ENCODE results near the gene SYTL2. TPM values are rescaled to one million over a fixed set of nuclear protein-coding genes. Genes with fewer than 3 reads are reported as not detected.
A peak's percentile ranks its signal among the peaks of the same experiment; 100 is the strongest.

The SYTL2 gene
- total RNA-seq, 3 donors from 2014 or later (not counting 1 experiment from before 2014, with no cell fraction given), result 116 to 237 (median 143) TPM

DNA sequence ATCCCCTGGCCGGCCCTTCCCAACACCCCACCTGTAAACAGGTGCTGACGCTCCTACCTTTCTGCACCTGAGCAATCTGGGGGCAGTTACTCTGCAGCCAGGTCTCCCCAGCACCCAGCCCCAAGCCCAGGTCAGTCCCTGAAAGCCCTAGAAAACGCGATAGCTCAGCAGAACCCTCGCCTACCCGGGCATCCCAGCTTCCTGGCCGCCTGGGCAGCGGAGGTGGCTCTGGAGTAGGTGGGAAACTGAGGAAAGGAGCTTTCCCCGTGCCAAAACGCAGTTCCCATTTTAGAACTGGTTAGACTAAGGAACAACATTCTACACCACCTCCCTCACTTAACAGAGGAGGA is 445 bp downstream of the SYTL2 start:
- Histone ChIP-seq H3K4me1 (ENCODE audit: control insufficient read depth, insufficient read depth, low read length) (peaks cover 30% of the 10 kb centered on the region), H3K27ac (ENCODE audit: low read length) (peak overlapping the region; percentile 30), H3K27me3 (ENCODE audit: control insufficient read depth, insufficient read depth, low read length) (no peaks in the 10 kb centered on the region), H3K36me3 (ENCODE audit: control insufficient read depth, insufficient read depth, low read length) (no peaks in the 10 kb centered on the region), H3K4me3 (ENCODE audit: low read length) (peak overlapping the region; percentile 61), H3K9me3 (ENCODE audit: control insufficient read depth, insufficient read depth, low read length) (no peaks in the 10 kb centered on the region)
- no peak for TF ChIP-seq CTCF (IDR thresholded peaks at IDR 0.05)
- intact Hi-C loops (cut with micrococcal nuclease), result loop anchor here (1.0 to 5.0 kb wide), 3 partner anchors 16 to 163 kb away; partner anchors contain the start of gene TMEM126A
- DNase-seq, result no peak
- no peaks in the 10 kb centered on the region for H3K36me3 Mint-ChIP-seq
- ATAC-seq, result no peak
- peaks cover 0 to 3% of the 10 kb centered on the region in 2 donors for H3K27me3 Mint-ChIP-seq (ENCODE audit: low read depth in 2 of 2)
- H3K4me1 Mint-ChIP-seq, result peaks cover 42% of the 10 kb centered on the region in 2 donors
- H3K9me3 Mint-ChIP-seq, result no peaks in the 10 kb centered on the region
- 6% methylated on average over 9 of the region's 10 CpGs for WGBS (ENCODE audit: insufficient coverage)
- H3K27ac Mint-ChIP-seq, result peak overlapping the region; percentile 91 to 95
- peak overlapping the region; percentile 96 for H3K4me3 Mint-ChIP-seq

GRCh38 chr11:85809863-85810262 is 1.1 kb downstream of the SYTL2 start:
- peak in 1 of 3 donors; percentile 46 for ATAC-seq
- peak overlapping the region; percentile 96 for H3K4me3 Mint-ChIP-seq

GRCh38 chr11:85809191-85809590 is 1.8 kb downstream of the SYTL2 start:
- Mint-ChIP-seq H3K27me3 (ENCODE audit: low read depth in 2 of 2) (peaks cover 0 to 3% of the 10 kb centered on the region in 2 donors), H3K4me3 (peak overlapping the region; percentile 96), H3K36me3 (no peaks in the 10 kb centered on the region), H3K27ac (peak overlapping the region; percentile 91 to 95), H3K9me3 (no peaks in the 10 kb centered on the region), H3K4me1 (peaks cover 55% of the 10 kb centered on the region in 2 donors)
- H3K36me3 ChIP-seq (ENCODE audit: control insufficient read depth, insufficient read depth, low read length), result no peaks in the 10 kb centered on the region
- peak overlapping the region; percentile 61 for H3K4me3 ChIP-seq (ENCODE audit: low read length)
- intact Hi-C loops (cut with micrococcal nuclease), result loop anchor here (2.0 kb wide), 1 partner anchor 14 kb away; no protein-coding TSS in a partner anchor
- peak overlapping the region; percentile 30 for H3K27ac ChIP-seq (ENCODE audit: low read length)
- no peaks in the 10 kb centered on the region for H3K27me3 ChIP-seq (ENCODE audit: control insufficient read depth, insufficient read depth, low read length)
- H3K4me1 ChIP-seq (ENCODE audit: control insufficient read depth, insufficient read depth, low read length), result peaks cover 30% of the 10 kb centered on the region
- no peaks in the 10 kb centered on the region for H3K9me3 ChIP-seq (ENCODE audit: control insufficient read depth, insufficient read depth, low read length)
- WGBS (ENCODE audit: insufficient coverage), result 63% methylated on average over 4 of the region's 4 CpGs
- peak in 1 of 2 donors; percentile 64 for DNase-seq
- peak; percentile 14 to 31 (median 25) for ATAC-seq
- TF ChIP-seq CTCF (IDR thresholded peaks at IDR 0.05), result no peak

More at GRCh38 chr11:85809863-85810262, 1.1 kb downstream of the SYTL2 start:
- Histone ChIP-seq H3K9me3 (ENCODE audit: control insufficient read depth, insufficient read depth, low read length) (no peaks in the 10 kb centered on the region), H3K27me3 (ENCODE audit: control insufficient read depth, insufficient read depth, low read length) (no peaks in the 10 kb centered on the region), H3K4me3 (ENCODE audit: low read length) (peak overlapping the region; percentile 61), H3K4me1 (ENCODE audit: control insufficient read depth, insufficient read depth, low read length) (peaks cover 30% of the 10 kb centered on the region), H3K36me3 (ENCODE audit: control insufficient read depth, insufficient read depth, low read length) (no peaks in the 10 kb centered on the region), H3K27ac (ENCODE audit: low read length) (peak overlapping the region; percentile 30)
- no peaks in the 10 kb centered on the region for H3K9me3 Mint-ChIP-seq
- H3K27me3 Mint-ChIP-seq (ENCODE audit: low read depth in 2 of 2), result peaks cover 0 to 3% of the 10 kb centered on the region in 2 donors
- H3K36me3 Mint-ChIP-seq, result no peaks in the 10 kb centered on the region
- DNase-seq, result peak; percentile 37 to 52
- H3K4me1 Mint-ChIP-seq, result peaks cover 49% of the 10 kb centered on the region in 2 donors
- intact Hi-C loops (cut with micrococcal nuclease), result loop anchor here (1.0 to 5.0 kb wide), 4 partner anchors 15 to 163 kb away; partner anchors contain the start of gene TMEM126A
- TF ChIP-seq CTCF (IDR thresholded peaks at IDR 0.05), result no peak
- 7% methylated on average over 4 of the region's 4 CpGs for WGBS (ENCODE audit: insufficient coverage)
- H3K27ac Mint-ChIP-seq, result peak overlapping the region; percentile 91 to 95

DNA sequence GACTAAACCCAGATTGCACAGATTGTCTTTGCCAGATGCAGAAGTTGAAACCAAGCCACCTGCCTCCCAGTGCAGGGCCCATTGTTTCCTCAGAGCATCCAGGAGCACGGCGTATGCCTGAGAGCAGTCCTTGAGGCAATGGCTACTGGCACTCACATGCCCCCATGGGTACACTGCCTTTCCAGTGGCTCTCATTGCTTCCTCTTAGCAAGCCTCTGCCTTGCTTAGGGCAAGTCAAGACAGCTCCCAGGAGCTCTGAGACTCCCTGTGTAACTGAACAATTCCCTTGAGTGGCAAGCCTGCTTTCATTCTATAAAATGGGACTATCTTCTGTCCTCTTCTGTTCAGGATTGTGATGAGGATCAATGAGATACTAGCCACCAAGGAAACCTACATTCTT is 4.1 kb downstream of the SYTL2 start:
- H3K27ac Mint-ChIP-seq, result peak overlapping the region; percentile 8 to 33
- no peak overlapping the region for H3K27ac ChIP-seq (ENCODE audit: low read length)
- H3K4me3 Mint-ChIP-seq, result no peak overlapping the region
- H3K4me1 Mint-ChIP-seq, result peaks cover 69 to 73% of the 10 kb centered on the region in 2 donors
- whole genome bisulfite sequencing (ENCODE audit: insufficient coverage), result 92% methylated on average over 2 of the region's 2 CpGs
- no peaks in the 10 kb centered on the region for H3K36me3 Mint-ChIP-seq
- no peak for ATAC-seq
- peaks cover 29% of the 10 kb centered on the region for H3K4me1 ChIP-seq (ENCODE audit: control insufficient read depth, insufficient read depth, low read length)
- no peak overlapping the region for H3K4me3 ChIP-seq (ENCODE audit: low read length)
- H3K27me3 ChIP-seq (ENCODE audit: control insufficient read depth, insufficient read depth, low read length), result no peaks in the 10 kb centered on the region
- intact Hi-C loops (cut with micrococcal nuclease), result no loop called here
- H3K27me3 Mint-ChIP-seq (ENCODE audit: low read depth in 2 of 2), result no peaks in the 10 kb centered on the region
- no peaks in the 10 kb centered on the region for H3K9me3 ChIP-seq (ENCODE audit: control insufficient read depth, insufficient read depth, low read length)
- no peaks in the 10 kb centered on the region for H3K9me3 Mint-ChIP-seq
- H3K36me3 ChIP-seq (ENCODE audit: control insufficient read depth, insufficient read depth, low read length), result no peaks in the 10 kb centered on the region
- no peak for DNase-seq
- TF ChIP-seq CTCF (IDR thresholded peaks at IDR 0.05), result no peak
